GM12891 (cell line): ENCODE results near the gene SLC1A6.

Experiments
- PAX5 ChIP-seq: IDR thresholded peaks from 2 replicates; pipeline ENCODE4 v1.6.1; 2011; ENCODE audit warnings: low read length, moderate library complexity, mild to moderate bottlenecking; ENCODE audit not compliant: insufficient read depth, severe bottlenecking
- POLR2A ChIP-seq: IDR thresholded peaks from 2 replicates; pipeline ENCODE4 v1.6.1; 2011; ENCODE audit warnings: low read depth, low read length, control low read depth
- POLR2AphosphoS5 ChIP-seq: IDR thresholded peaks from 2 replicates; pipeline ENCODE4 v1.6.1; 2011; ENCODE audit warnings: low read depth, low read length, control low read depth
- SPI1 ChIP-seq: IDR thresholded peaks from 2 replicates; pipeline ENCODE4 v1.6.1; 2011; ENCODE audit warnings: low read depth, low read length, control low read depth
- TAF1 ChIP-seq: IDR thresholded peaks from 2 replicates; pipeline ENCODE4 v1.6.1; 2011; ENCODE audit warnings: low read depth, low read length, control low read depth

GRCh38 chr19:14941189-14941588 lies 38.5 kb downstream of the SLC1A6 start, which contains the start of gene OR7C2:
- TF ChIP-seq POLR2A = no peak
- TF ChIP-seq POLR2AphosphoS5 = no peak
- TF ChIP-seq SPI1 = no peak
- TF ChIP-seq TAF1 = no peak
- no peak for TF ChIP-seq PAX5
